HepG2 (cell line): Measurements from ENCODE around the gene ZNF554. TPM values are rescaled to one million over a fixed set of nuclear protein-coding genes. Genes with fewer than 3 reads are reported as not detected.

Experiments
- ATF6 ChIP-seq: sonication (generic); formaldehyde crosslinking; conservative IDR thresholded peaks from 2 replicates; pipeline ENCODE4 v1.4.0; 2020; ENCODE audit warnings: missing genetic modification reagents
- ATM ChIP-seq: fragments of 450-650 bp; IDR thresholded peaks from 2 replicates; pipeline ENCODE4 v1.7.1; 2017; ENCODE audit warnings: mild to moderate bottlenecking, borderline replicate concordance
- CBX1 ChIP-seq: IDR thresholded peaks from one replicate; pipeline ENCODE4 v1.6.1; 2016; ENCODE audit warnings: antibody characterized with exemption, low read depth
- HDAC1 ChIP-seq: sonication (generic); formaldehyde crosslinking; IDR thresholded peaks from 2 replicates; pipeline ENCODE4 v1.5.1; 2020; ENCODE audit warnings: mild to moderate bottlenecking, missing genetic modification reagents
- HNF4A ChIP-seq: sonication (generic); formaldehyde crosslinking; IDR thresholded peaks from 2 replicates; pipeline ENCODE4 v1.4.0; 2020; ENCODE audit warnings: missing genetic modification reagents
- HOMEZ ChIP-seq: IDR thresholded peaks from 2 replicates; pipeline ENCODE4 v1.6.1; 2016; ENCODE audit warnings: low read depth
- MTF1 ChIP-seq: sonication (generic); formaldehyde crosslinking; IDR thresholded peaks from 2 replicates; pipeline ENCODE4 v1.5.0; 2020; ENCODE audit warnings: missing genetic modification reagents
- PAX8 ChIP-seq: sonication (generic); formaldehyde crosslinking; IDR thresholded peaks from 2 replicates; pipeline ENCODE4 v1.8.0; 2022; ENCODE audit warnings: mild to moderate bottlenecking, missing genetic modification reagents, borderline replicate concordance
- RBFOX2 ChIP-seq: fragments of 200-400 bp; formaldehyde crosslinking; IDR thresholded peaks from 2 replicates; pipeline ENCODE4 v1.6.1; 2017; ENCODE audit warnings: low read depth, mild to moderate bottlenecking, low read length
- SKIL ChIP-seq: sonication (generic); formaldehyde crosslinking; IDR thresholded peaks from 2 replicates; pipeline ENCODE4 v1.8.0; 2022; ENCODE audit warnings: missing genetic modification reagents, mild to moderate bottlenecking, moderate library complexity, borderline replicate concordance
- SMARCE1 ChIP-seq: fragments of 450-650 bp; IDR thresholded peaks from 2 replicates; pipeline ENCODE4 v1.6.1; 2017; ENCODE audit warnings: borderline replicate concordance
- TP53 ChIP-seq: sonication (generic); formaldehyde crosslinking; conservative IDR thresholded peaks from 2 replicates; pipeline ENCODE4 v1.4.0; 2020; ENCODE audit warnings: missing genetic modification reagents
- XRCC5 ChIP-seq: fragments of 200-400 bp; formaldehyde crosslinking; optimal IDR thresholded peaks from 2 replicates; pipeline ENCODE3; 2017; ENCODE audit warnings: mild to moderate bottlenecking, low read length
- ZBTB8A ChIP-seq: sonication (generic); formaldehyde crosslinking; IDR thresholded peaks from 2 replicates; pipeline ENCODE4 v1.4.0; 2020; ENCODE audit warnings: mild to moderate bottlenecking, low read depth, missing genetic modification reagents, borderline replicate concordance
- ZFP36L2 ChIP-seq: sonication (generic); formaldehyde crosslinking; IDR thresholded peaks from 2 replicates; pipeline ENCODE4 v1.4.0; 2020; ENCODE audit warnings: missing genetic modification reagents
- ZNF232 ChIP-seq: sonication (generic); formaldehyde crosslinking; IDR thresholded peaks from 2 replicates; pipeline ENCODE4 v1.4.0; 2020; ENCODE audit warnings: missing genetic modification reagents, borderline replicate concordance
- ZNF460 ChIP-seq: sonication (generic); formaldehyde crosslinking; IDR thresholded peaks from 2 replicates; pipeline ENCODE4 v1.5.1; 2020; ENCODE audit warnings: missing genetic modification reagents, mild to moderate bottlenecking, borderline replicate concordance
- ZNF703 ChIP-seq: sonication (generic); formaldehyde crosslinking; IDR thresholded peaks from 2 replicates; pipeline ENCODE4 v1.5.1; 2020; ENCODE audit warnings: missing genetic modification reagents, mild to moderate bottlenecking, moderate library complexity, borderline replicate concordance
- ZNF710 ChIP-seq: sonication (generic); formaldehyde crosslinking; IDR thresholded peaks from 2 replicates; pipeline ENCODE4 v1.5.0; 2020; ENCODE audit warnings: mild to moderate bottlenecking, missing genetic modification reagents, borderline replicate concordance
- ZNF713 ChIP-seq: sonication (generic); formaldehyde crosslinking; IDR thresholded peaks from 2 replicates; pipeline ENCODE4 v1.4.0; 2020; ENCODE audit warnings: mild to moderate bottlenecking, missing genetic modification reagents
- polyA plus RNA-seq, 8 experiments: library from polyadenylated mRNA; depleted of rRNA in 3 of 8; stranded (reverse) in 7 of 8; unstranded in 1 of 8; fragments of >200 nt; fragmentation: Illumina TruSeq in 4 of 8; extraction: Trizol in 4 of 8; gene quantifications; 2 replicates each; pipeline versions ENCODE4 v1.2.1 to v1.2.3, GENCODE V29; 2011 to 2016; ENCODE audit warnings: low read depth in 4 of 8, missing spikeins in 1 of 8, mixed read lengths in 1 of 8; ENCODE audit not compliant: insufficient read depth in 1 of 8
- total RNA-seq, 5 experiments: library from RNA; depleted of rRNA; stranded (reverse); fragments of >200 nt; fragmentation: Illumina TruSeq; extraction: Trizol; gene quantifications; 2 replicates each; pipeline ENCODE4 v1.2.3, GENCODE V29; 2016; ENCODE audit warnings: low read depth in 1 of 5

Gene ZNF554
- total and polyA plus RNA-seq, 2 of the 13 experiments (the other 11 are each of a cell fraction or from before 2014, with no cell fraction given) = 2.2 to 2.7 TPM

- TF ChIP-seq ATF6 (CRISPR knock-in tag) (no peak), ZFP36L2 (no peak), PAX8 (CRISPR knock-in tag) (no peak), HNF4A (CRISPR knock-in tag) (peak; percentile 88), ZNF232 (CRISPR knock-in tag) (0 out of 2 replicates have a peak, but pooled peaks have one; percentile 36), ZBTB8A (CRISPR knock-in tag) (peak; percentile 72; the same call in 1 of the 2 replicates), SMARCE1 (no peak), CBX1 (no peak), XRCC5 (peak; percentile 67), ZNF710 (CRISPR knock-in tag) (no peak), HDAC1 (CRISPR knock-in tag) (peak; percentile 86), SKIL (peak; percentile 99), MTF1 (CRISPR knock-in tag) (no peak), TP53 (no peak), ATM (no peak), ZNF460 (CRISPR knock-in tag) (no peak), ZNF703 (no peak), HOMEZ (CRISPR knock-in tag) (no peak), ZNF713 (CRISPR knock-in tag) (no peak), RBFOX2 (peak; percentile 55; the same call in 1 of the 2 replicates)
These were observed 29.0 kb upstream of the ZNF554 start (continued) for GRCh38 chr19:2790557-2791271.
